ENCODE data around the gene RHBDF2.
A peak's percentile ranks its signal among the peaks of the same experiment; 100 is the strongest.

Gene RHBDF2

DNA sequence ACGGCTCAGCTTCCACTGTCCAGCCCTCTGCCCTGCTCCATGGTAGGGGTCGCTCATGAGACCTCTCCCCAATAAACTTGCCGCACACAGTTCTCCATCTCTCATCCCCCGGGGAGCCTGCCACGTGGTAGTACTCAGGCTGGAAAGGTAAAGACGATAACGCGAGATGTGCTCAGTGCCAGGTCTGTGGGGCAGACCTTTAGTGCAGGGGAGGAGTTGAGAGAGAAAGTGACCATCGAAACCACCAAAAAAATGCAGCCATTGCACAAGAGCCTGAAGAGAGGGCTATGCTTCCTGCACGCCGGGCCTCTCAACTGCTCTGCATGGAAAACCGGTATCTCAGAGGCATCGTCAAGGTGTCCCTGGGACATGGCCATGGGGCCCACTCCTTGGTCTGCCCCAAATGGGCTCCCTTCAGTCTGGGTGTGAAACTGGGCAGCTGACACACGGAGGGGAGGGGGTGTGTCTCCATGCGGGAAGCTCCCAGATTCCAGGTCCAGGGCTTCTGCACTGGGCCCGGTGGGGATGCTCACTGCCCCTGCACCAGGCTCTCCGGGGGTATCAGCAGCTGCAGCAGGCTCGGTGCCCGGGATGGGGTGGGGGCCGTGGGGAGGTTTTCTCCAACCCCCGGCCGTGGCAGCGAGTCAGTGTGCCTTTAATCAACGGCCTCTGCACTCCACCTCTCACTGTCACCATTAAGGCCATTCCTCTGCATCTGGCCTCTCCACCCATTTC is 38.5 kb downstream of the RHBDF2 start:
- DNase-seq (ENCODE audit: low read depth), result no peak
- H3K4me3 ChIP-seq (ENCODE audit: low read depth, low read length), result no peak overlapping the region
- TF ChIP-seq, protein P1, sequence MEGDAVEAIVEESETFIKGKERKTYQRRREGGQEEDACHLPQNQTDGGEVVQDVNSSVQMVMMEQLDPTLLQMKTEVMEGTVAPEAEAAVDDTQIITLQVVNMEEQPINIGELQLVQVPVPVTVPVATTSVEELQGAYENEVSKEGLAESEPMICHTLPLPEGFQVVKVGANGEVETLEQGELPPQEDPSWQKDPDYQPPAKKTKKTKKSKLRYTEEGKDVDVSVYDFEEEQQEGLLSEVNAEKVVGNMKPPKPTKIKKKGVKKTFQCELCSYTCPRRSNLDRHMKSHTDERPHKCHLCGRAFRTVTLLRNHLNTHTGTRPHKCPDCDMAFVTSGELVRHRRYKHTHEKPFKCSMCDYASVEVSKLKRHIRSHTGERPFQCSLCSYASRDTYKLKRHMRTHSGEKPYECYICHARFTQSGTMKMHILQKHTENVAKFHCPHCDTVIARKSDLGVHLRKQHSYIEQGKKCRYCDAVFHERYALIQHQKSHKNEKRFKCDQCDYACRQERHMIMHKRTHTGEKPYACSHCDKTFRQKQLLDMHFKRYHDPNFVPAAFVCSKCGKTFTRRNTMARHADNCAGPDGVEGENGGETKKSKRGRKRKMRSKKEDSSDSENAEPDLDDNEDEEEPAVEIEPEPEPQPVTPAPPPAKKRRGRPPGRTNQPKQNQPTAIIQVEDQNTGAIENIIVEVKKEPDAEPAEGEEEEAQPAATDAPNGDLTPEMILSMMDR (IDR thresholded peaks at IDR 0.05; ENCODE audit: control insufficient read depth, extremely low read depth, insufficient read depth), result no peak

DNA sequence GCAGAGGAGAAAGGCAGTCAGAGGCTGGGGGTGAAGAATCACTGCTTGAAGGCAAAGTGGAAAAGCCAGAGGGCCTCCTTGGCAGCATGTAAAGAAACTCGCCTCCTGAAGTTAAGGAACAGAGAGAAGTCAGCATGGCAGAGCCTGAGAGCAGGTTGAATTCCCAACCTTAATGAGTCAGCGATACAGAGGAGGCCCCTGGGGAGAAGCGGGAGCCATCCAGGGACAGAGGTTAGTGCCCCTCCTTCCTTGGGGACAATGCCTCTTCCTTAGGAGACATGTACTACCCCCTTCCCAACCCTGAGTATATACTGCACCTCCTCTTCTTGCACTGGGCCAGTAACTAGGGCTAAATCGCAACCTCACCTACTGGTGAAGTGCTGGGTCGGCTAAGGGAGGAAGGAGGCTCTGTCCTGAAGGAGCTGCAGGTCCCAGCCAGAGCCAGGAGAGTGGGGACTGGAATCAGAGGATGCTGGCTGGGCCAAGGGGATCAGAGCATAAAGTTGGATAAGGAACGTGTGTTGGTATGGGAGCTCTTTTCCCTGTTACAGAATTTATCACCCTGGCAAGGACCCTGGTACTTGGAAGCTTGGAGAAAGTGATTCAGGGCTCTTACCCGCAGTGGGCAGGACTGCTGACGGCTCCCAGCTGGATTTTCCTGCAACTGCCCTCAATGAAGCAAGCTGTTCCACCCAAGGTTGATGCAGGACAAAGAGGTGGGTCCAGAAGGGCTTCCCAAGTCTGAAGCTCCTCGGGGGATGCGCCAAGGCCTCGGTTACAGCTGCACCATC is 39.3 kb downstream of the RHBDF2 start:
- no peak for DNase-seq (ENCODE audit: low read depth)
- TF ChIP-seq, protein P1 (IDR thresholded peaks at IDR 0.05; ENCODE audit: control insufficient read depth, extremely low read depth, insufficient read depth), result no peak
- H3K4me3 ChIP-seq (ENCODE audit: low read depth, low read length), result no peak overlapping the region

DNA sequence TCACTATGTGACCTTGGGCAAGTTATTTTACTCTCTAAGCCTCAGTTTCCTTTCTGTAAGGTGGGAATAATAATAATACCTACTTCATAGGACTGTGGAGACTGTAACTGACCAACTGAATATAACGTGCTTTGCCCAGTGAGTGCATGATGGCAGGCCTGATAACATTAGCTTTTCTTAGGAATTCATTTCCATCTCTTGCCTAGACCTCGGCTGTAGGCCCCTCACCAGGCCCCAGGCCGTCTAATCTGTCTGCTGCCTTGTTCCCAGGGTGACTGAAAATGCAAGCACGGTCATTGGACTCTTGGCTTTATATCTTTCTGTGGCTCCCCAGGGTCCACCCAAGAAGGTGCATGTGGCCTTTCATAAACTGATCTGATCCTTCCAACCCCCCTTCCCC is 41.5 kb downstream of the RHBDF2 start:
- no peak for DNase-seq (ENCODE audit: low read depth)
- H3K4me3 ChIP-seq (ENCODE audit: low read depth, low read length), result no peak overlapping the region
- TF ChIP-seq, protein P1 (IDR thresholded peaks at IDR 0.05; ENCODE audit: control insufficient read depth, extremely low read depth, insufficient read depth), result no peak

DNA sequence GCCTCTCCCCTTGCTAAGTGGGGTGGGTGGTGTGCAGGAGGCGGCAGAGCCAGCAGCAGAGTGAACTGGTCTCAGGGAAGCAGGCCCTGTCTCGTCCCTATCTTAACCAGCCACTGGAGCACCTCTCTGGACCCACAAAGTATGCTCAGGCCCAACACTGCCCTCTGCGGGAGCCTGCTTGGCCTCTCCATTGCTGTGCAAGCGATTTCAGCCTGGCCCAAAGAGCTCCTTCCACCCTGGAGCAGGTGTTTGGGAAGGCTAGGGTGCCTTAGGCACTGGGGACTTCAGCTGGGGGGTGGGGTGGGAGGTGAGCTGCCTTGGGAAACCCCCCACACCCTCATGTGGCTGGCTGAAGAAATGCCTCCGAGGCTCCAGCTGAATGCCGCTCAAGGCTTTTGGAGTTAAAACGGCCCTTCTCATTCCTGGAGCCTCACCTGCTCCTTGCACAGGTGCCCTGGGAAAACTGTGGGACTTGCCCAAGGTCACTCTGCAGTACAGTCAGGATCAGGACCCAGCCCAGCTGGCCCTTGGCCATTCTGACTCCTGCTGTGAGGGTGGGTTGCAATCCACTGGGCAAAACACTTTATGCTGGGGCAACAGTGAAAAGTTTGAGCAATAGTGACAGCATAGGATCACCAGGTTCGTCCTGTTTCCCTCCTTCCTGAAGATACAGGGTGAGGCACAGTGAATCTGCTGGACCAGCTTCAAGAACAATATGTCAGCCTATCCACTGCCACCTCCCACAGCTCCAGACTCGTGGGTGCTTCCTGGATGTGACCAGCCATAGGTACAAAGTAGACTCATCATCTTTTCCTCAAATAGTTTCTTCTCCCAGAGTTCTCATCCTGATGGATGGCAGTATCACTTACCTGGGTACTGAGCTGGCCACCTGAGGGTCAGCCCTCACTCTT is 42.4 kb downstream of the RHBDF2 start:
- TF ChIP-seq, protein P1 (IDR thresholded peaks at IDR 0.05; ENCODE audit: control insufficient read depth, extremely low read depth, insufficient read depth), result peak; percentile 58
- no peak for DNase-seq (ENCODE audit: low read depth)
- no peak overlapping the region for H3K4me3 ChIP-seq (ENCODE audit: low read depth, low read length)

DNA sequence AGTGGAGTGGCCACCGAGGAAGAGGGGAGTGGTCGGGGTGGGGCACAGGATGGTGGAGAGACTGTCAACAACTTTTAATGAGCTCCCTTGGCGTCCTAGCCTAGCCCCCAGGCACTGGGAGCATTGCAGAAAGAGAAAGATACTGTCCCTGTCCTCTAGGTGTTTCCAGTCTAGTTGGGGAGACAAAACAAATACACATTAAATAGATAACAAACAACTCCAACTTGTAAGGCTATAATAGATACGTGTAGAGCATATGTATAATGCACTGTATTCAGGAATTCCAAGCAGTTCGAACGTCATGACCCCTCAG is 47.8 kb downstream of the RHBDF2 start:
- H3K4me3 ChIP-seq (ENCODE audit: low read depth, low read length), result no peak overlapping the region; the same call in 1 of the 2 replicates
- no peak for DNase-seq (ENCODE audit: low read depth)
- TF ChIP-seq, protein P1 (IDR thresholded peaks at IDR 0.05; ENCODE audit: control insufficient read depth, extremely low read depth, insufficient read depth), result no peak

DNA sequence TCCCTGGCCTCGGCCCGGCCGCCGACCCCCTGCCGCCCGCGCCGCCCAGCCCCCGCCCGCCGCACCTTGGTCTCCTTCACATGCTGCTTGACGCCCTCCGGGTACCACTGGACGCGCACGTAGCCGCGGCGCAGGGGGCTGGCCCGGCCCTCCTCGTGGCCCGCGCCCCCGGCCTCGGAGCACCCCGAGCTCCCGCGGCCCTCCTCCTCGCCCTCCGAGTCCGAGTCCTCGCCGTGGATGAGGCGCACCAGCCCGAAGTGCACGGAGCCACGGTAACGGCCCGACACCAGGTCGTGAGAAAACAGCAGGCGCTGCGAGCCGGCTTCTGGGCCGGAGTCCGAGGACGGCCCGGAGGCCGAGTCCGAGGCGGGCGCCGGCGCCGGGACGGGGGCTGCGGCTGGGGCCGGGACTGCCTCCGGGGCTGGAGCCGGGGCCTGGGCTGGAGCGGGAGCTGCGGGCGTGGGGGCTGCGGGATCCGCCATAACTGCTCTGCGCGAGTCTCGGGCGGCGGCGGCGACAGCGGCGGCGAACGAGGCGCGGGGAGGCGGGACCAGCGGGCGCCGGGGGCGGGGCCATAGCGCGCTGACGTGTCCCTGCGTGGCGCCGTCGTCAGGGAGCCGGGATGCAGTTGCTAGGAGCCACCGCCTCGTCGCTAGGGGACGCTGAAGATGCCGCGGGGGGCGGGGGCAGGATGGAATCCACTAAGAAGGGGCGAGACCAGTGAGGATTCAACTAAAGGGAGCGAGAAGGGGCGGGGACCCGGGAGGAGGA is 48.4 kb downstream of the RHBDF2 start, which contains the start of gene UBE2O:
UBE2O (minus strand) TSS at position 493 of the 771 bp plus-strand sequence; CDS start at position 482, 11 bp downstream.
- TF ChIP-seq, protein P1 (IDR thresholded peaks at IDR 0.05; ENCODE audit: control insufficient read depth, extremely low read depth, insufficient read depth), result peak; percentile 71
- no peak for DNase-seq (ENCODE audit: low read depth)
- H3K4me3 ChIP-seq (ENCODE audit: low read depth, low read length), result peak within 1 kb of the TSS; percentile 67

Measured in LNCaP clone FGC (cell line).